ENCODE measurements around the gene GP9. TPM values are rescaled to one million over a fixed set of nuclear protein-coding genes. Genes with fewer than 3 reads are reported as not detected.

GP9 gene
- polyA plus RNA-seq, 2 of the 4 experiments (the other 2 are of a cell fraction): not detected

DNA sequence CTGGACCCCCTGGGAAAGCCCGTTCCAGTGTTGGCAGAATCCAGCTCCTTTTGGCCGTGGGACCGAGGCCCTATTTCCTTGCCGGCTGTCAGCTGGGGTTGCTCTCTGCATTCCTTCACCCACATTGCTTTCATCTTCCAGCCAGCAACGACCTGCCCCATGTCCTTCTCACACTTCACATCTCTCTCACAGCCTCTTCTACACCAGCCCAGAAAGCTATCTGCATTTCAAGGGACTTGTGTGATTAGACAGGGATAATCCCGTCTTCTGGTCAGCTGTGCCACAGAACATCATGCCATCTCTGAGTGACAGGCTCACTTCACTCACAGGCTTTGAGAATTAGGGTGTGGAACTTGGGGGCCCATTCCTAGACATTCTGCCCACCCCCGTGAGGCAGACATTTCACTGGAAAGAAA lies 43.1 kb upstream of the GP9 start:
- ChIA-PET POLR2A (no interaction called here), CTCF (interaction anchor here (0.7 to 2.8 kb wide), 6 partner anchors 10 to 409 kb away, joined by 3 to 18 read pairs (median 6); no protein-coding TSS in a partner anchor)
- ATAC-seq (no peak), DNase-seq (ENCODE audit: low read depth in 1 of 2, low spot score in 1 of 2) (no peak), FAIRE-seq (no peak)
- TF ChIP-seq RFX5 (IDR thresholded peaks at IDR 0.05) (no peak), ZFP36 (IDR thresholded peaks at IDR 0.05; ENCODE audit: borderline replicate concordance, partially characterized antibody) (no peak), RAD21 (conservative IDR thresholded peaks at IDR 0.05 in 1 of 2, IDR thresholded peaks at IDR 0.05 in 1 of 2) (no peak), MYC (IDR thresholded peaks at IDR 0.05; ENCODE audit: borderline replicate concordance, low read length) (no peak), HOXB5 (CRISPR knock-in tag; IDR thresholded peaks at IDR 0.05) (no peak), CHD2 (IDR thresholded peaks at IDR 0.05; ENCODE audit: low read length, partially characterized antibody) (no peak)
- TF ChIP-seq, protein P1, sequence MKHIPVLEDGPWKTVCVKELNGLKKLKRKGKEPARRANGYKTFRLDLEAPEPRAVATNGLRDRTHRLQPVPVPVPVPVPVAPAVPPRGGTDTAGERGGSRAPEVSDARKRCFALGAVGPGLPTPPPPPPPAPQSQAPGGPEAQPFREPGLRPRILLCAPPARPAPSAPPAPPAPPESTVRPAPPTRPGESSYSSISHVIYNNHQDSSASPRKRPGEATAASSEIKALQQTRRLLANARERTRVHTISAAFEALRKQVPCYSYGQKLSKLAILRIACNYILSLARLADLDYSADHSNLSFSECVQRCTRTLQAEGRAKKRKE (CRISPR knock-in tag; IDR thresholded peaks at IDR 0.05; ENCODE audit: low read depth): no peak
- TF ChIP-seq, protein P2, sequence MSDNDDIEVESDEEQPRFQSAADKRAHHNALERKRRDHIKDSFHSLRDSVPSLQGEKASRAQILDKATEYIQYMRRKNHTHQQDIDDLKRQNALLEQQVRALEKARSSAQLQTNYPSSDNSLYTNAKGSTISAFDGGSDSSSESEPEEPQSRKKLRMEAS (IDR thresholded peaks at IDR 0.05): no peak
- Histone ChIP-seq H3K27ac (no peak overlapping the region), H3K4me1 (peaks cover 16% of the 10 kb centered on the region), H3K4me2 (no peak overlapping the region), H3K9me3 (no peaks in the 10 kb centered on the region), H3K4me3 (no peak overlapping the region)
- 73% methylated on average over 7 of the region's 7 CpGs for WGBS (ENCODE audit: missing lambda C conversion rate)

DNA sequence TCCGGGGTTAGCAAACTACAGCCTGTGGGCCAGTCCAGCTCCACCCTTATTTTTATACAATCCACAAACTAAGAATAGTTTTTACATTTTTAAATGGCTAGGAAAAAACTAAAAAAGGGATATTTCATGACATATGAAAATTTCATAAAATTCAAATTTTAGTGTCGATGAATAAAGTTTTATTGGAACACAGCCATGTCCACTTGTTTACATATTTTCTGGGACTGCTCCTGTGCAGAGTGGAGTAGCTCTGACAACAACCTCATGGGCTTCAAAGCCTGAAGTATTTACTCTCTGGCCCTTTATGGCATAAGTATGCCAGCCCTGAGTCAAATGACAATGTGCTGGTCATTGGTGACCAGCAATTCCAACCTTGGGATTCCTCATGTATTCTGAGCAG lies 42.3 kb upstream of the GP9 start:
- TF ChIP-seq, protein P3, sequence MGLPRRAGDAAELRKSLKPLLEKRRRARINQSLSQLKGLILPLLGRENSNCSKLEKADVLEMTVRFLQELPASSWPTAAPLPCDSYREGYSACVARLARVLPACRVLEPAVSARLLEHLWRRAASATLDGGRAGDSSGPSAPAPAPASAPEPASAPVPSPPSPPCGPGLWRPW (IDR thresholded peaks at IDR 0.05): no peak
- TF ChIP-seq TFCP2L1 (CRISPR knock-in tag; IDR thresholded peaks at IDR 0.05): no peak
- no peak for TF ChIP-seq JUN (IDR thresholded peaks at IDR 0.05)
- no peak for TF ChIP-seq RNF2 (IDR thresholded peaks at IDR 0.05; ENCODE audit: borderline replicate concordance, low read depth)
- TF ChIP-seq, protein P4, sequence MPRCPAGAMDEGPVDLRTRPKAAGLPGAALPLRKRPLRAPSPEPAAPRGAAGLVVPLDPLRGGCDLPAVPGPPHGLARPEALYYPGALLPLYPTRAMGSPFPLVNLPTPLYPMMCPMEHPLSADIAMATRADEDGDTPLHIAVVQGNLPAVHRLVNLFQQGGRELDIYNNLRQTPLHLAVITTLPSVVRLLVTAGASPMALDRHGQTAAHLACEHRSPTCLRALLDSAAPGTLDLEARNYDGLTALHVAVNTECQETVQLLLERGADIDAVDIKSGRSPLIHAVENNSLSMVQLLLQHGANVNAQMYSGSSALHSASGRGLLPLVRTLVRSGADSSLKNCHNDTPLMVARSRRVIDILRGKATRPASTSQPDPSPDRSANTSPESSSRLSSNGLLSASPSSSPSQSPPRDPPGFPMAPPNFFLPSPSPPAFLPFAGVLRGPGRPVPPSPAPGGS (IDR thresholded peaks at IDR 0.05): no peak
- TF ChIP-seq NFE2L2 (conservative IDR thresholded peaks at IDR 0.05; ENCODE audit: low read length): no peak
- no peak for TF ChIP-seq HOXB13 (CRISPR knock-in tag; IDR thresholded peaks at IDR 0.05; ENCODE audit: low read depth)
- TF ChIP-seq BHLHE40 (IDR thresholded peaks at IDR 0.05; ENCODE audit: low read depth, low read length): no peak

DNA sequence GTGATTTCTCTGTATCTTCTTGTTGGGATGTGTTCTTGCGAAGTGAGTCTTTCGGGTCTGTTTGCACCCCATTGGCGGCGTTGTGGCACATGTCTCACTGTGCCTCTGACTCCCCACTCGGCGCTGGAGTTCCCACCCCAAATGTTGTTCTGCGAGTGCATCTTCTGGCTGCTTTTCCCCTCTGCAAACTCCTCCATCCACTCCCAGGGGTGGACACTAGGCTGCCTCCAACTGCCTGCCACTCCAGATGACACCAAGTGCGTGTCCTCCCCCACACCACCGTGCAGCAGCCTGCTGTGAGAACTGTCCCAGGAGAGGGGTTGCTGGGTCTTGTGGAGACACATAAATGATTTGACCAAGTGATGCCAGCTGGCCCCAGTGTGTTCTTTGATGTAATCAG lies 41.8 kb upstream of the GP9 start:
- DNase-seq (ENCODE audit: low read depth in 1 of 2, low spot score in 1 of 2) (no peak), ATAC-seq (no peak), FAIRE-seq (no peak)
- CTCF ChIA-PET: interaction anchor here (1.0 kb wide), 1 partner anchor 49 kb away, joined by 4 read pairs; no protein-coding TSS in a partner anchor
- 80% methylated on average over 9 of the region's 9 CpGs for WGBS (ENCODE audit: missing lambda C conversion rate)
- Histone ChIP-seq H3K4me2 (no peak overlapping the region), H3K4me1 (peaks cover 16% of the 10 kb centered on the region), H3K4me3 (no peak overlapping the region), H3K9me3 (no peaks in the 10 kb centered on the region), H3K27ac (no peak overlapping the region)
- POLR2A ChIA-PET: no interaction called here
- TF ChIP-seq NPAS2 (CRISPR knock-in tag; IDR thresholded peaks at IDR 0.05; ENCODE audit: borderline replicate concordance) (no peak), HEYL (CRISPR knock-in tag; IDR thresholded peaks at IDR 0.05) (no peak), JUN (IDR thresholded peaks at IDR 0.05) (no peak), GATA3 (IDR thresholded peaks at IDR 0.05; ENCODE audit: borderline replicate concordance) (no peak), CBX8 (IDR thresholded peaks at IDR 0.05) (no peak), CHD4 (IDR thresholded peaks at IDR 0.05; ENCODE audit: borderline replicate concordance) (no peak), MYC (IDR thresholded peaks at IDR 0.05; ENCODE audit: borderline replicate concordance, low read length) (no peak), MAFK (IDR thresholded peaks at IDR 0.05; ENCODE audit: partially characterized antibody) (no peak), JUNB (IDR thresholded peaks at IDR 0.05) (no peak), MAZ (IDR thresholded peaks at IDR 0.05; ENCODE audit: borderline replicate concordance, low read depth, low read length) (no peak), HDAC2 (IDR thresholded peaks at IDR 0.05) (no peak), CBX2 (IDR thresholded peaks at IDR 0.05; ENCODE audit: borderline replicate concordance, low read depth) (no peak), RFX5 (IDR thresholded peaks at IDR 0.05) (no peak), HOXA7 (CRISPR knock-in tag; IDR thresholded peaks at IDR 0.05) (no peak), FOXS1 (CRISPR knock-in tag; IDR thresholded peaks at IDR 0.05) (no peak)
- TF ChIP-seq, protein P2 (IDR thresholded peaks at IDR 0.05): no peak
- TF ChIP-seq, protein P5, sequence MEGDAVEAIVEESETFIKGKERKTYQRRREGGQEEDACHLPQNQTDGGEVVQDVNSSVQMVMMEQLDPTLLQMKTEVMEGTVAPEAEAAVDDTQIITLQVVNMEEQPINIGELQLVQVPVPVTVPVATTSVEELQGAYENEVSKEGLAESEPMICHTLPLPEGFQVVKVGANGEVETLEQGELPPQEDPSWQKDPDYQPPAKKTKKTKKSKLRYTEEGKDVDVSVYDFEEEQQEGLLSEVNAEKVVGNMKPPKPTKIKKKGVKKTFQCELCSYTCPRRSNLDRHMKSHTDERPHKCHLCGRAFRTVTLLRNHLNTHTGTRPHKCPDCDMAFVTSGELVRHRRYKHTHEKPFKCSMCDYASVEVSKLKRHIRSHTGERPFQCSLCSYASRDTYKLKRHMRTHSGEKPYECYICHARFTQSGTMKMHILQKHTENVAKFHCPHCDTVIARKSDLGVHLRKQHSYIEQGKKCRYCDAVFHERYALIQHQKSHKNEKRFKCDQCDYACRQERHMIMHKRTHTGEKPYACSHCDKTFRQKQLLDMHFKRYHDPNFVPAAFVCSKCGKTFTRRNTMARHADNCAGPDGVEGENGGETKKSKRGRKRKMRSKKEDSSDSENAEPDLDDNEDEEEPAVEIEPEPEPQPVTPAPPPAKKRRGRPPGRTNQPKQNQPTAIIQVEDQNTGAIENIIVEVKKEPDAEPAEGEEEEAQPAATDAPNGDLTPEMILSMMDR (IDR thresholded peaks at IDR 0.05): no peak
- TF ChIP-seq, protein P1 (CRISPR knock-in tag; IDR thresholded peaks at IDR 0.05; ENCODE audit: low read depth): no peak

More for the DNA sequence above, 42.3 kb upstream of the GP9 start:
- H3K4me3 ChIP-seq: no peak overlapping the region
- POLR2A ChIA-PET: no interaction called here
- no peak overlapping the region for H3K4me2 ChIP-seq
- 67% methylated on average over 2 of the region's 2 CpGs for WGBS (ENCODE audit: missing lambda C conversion rate)
- CTCF ChIA-PET: interaction anchor here (1.0 to 1.4 kb wide), 2 partner anchors 48 to 409 kb away, joined by 3 to 4 read pairs; no protein-coding TSS in a partner anchor
- H3K27ac ChIP-seq: no peak overlapping the region
- FAIRE-seq (no peak), DNase-seq (ENCODE audit: low read depth in 1 of 2, low spot score in 1 of 2) (no peak), ATAC-seq (no peak)
- peaks cover 16% of the 10 kb centered on the region for H3K4me1 ChIP-seq
- no peaks in the 10 kb centered on the region for H3K9me3 ChIP-seq
